ENCODE data around the gene DVL2. TPM values are rescaled to one million over a fixed set of nuclear protein-coding genes. Genes with fewer than 3 reads are reported as not detected.

The DVL2 gene
- total and polyA plus RNA-seq, 4 donors: 3.4 to 24.5 (median 11.3) TPM

- TF ChIP-seq ZBTB33 (IDR thresholded peaks at IDR 0.05) (no peak), SP1 (IDR thresholded peaks at IDR 0.05) (no peak), RXRA (IDR thresholded peaks at IDR 0.05) (no peak), ATF3 (IDR thresholded peaks at IDR 0.05) (no peak), FOXA2 (IDR thresholded peaks at IDR 0.05) (no peak), GABPA (IDR thresholded peaks at IDR 0.05 in 1 of 2, conservative IDR thresholded peaks at IDR 0.05 in 1 of 2) (no peak), TAF1 (conservative IDR thresholded peaks at IDR 0.05) (no peak)
Measured at GRCh38 chr17:7225711-7226331, 8.5 kb downstream of the DVL2 start (continued).

- Histone ChIP-seq H3K4me3 (ENCODE audit: low read depth in 1 of 3, low read length in 3 of 3) (no peak overlapping the region), H3K36me3 (ENCODE audit: control insufficient read depth in 4 of 4, insufficient read depth in 3 of 4, low read depth in 1 of 4, low read length in 3 of 4) (peaks cover 18 to 82% (median 42%) of the 10 kb centered on the region in 4 donors), H3K27ac (ENCODE audit: low read depth in 1 of 2, low read length in 2 of 2) (no peak overlapping the region), H3K9me3 (ENCODE audit: control insufficient read depth in 4 of 4, low read length in 3 of 4) (no peaks in the 10 kb centered on the region), H3K9ac (ENCODE audit: low read depth in 1 of 2, low read length in 2 of 2) (no peak overlapping the region), H3K4me1 (ENCODE audit: control insufficient read depth in 4 of 4, insufficient read depth in 4 of 4, low read length in 3 of 4) (peaks cover 5 to 41% (median 32%) of the 10 kb centered on the region in 4 donors), H3K27me3 (ENCODE audit: control insufficient read depth in 4 of 4, insufficient read depth in 4 of 4, low read length in 3 of 4) (no peaks in the 10 kb centered on the region)
- TF ChIP-seq GABPA (IDR thresholded peaks at IDR 0.05 in 1 of 2, conservative IDR thresholded peaks at IDR 0.05 in 1 of 2): no peak
- no peak for TF ChIP-seq TAF1 (conservative IDR thresholded peaks at IDR 0.05)
- no peak for TF ChIP-seq EGR1 (IDR thresholded peaks at IDR 0.05; ENCODE audit: low read depth in 2 of 2)
- TF ChIP-seq HNF4G (IDR thresholded peaks at IDR 0.05): no peak
- TF ChIP-seq YY1 (IDR thresholded peaks at IDR 0.05): no peak
- peak in 1 of 2 donors; percentile 23 for TF ChIP-seq RXRA (IDR thresholded peaks at IDR 0.05)
- no peak for TF ChIP-seq SP1 (IDR thresholded peaks at IDR 0.05)
- TF ChIP-seq FOXA2 (IDR thresholded peaks at IDR 0.05): no peak
- no peak for TF ChIP-seq MAX (IDR thresholded peaks at IDR 0.05)
- DNase-seq (ENCODE audit: low spot score): no peak
- WGBS: 61% methylated on average over 15 of the region's 15 CpGs
Measured at GRCh38 chr17:7224661-7225111, 9.6 kb downstream of the DVL2 start.

GRCh38 chr17:7224110-7224509, 10.2 kb downstream of the DVL2 start:
- 79% methylated on average over 10 of the region's 10 CpGs for WGBS
- Histone ChIP-seq H3K9ac (ENCODE audit: low read depth in 1 of 2, low read length in 2 of 2) (no peak overlapping the region), H3K27me3 (ENCODE audit: control insufficient read depth in 4 of 4, insufficient read depth in 4 of 4, low read length in 3 of 4) (no peaks in the 10 kb centered on the region)

More at GRCh38 chr17:7224110-7224509, 10.2 kb downstream of the DVL2 start:
- Histone ChIP-seq H3K27ac (ENCODE audit: low read depth in 1 of 2, low read length in 2 of 2) (no peak overlapping the region), H3K4me1 (ENCODE audit: control insufficient read depth in 4 of 4, insufficient read depth in 4 of 4, low read length in 3 of 4) (peaks cover 7 to 46% (median 37%) of the 10 kb centered on the region in 4 donors), H3K36me3 (ENCODE audit: control insufficient read depth in 4 of 4, insufficient read depth in 3 of 4, low read depth in 1 of 4, low read length in 3 of 4) (peaks cover 17 to 77% (median 40%) of the 10 kb centered on the region in 4 donors), H3K9me3 (ENCODE audit: control insufficient read depth in 4 of 4, low read length in 3 of 4) (no peaks in the 10 kb centered on the region), H3K4me3 (ENCODE audit: low read depth in 1 of 3, low read length in 3 of 3) (no peak overlapping the region)
- no peak for DNase-seq (ENCODE audit: low spot score)
- TF ChIP-seq RAD21 (IDR thresholded peaks at IDR 0.05) (no peak), TAF1 (conservative IDR thresholded peaks at IDR 0.05) (no peak), GABPA (IDR thresholded peaks at IDR 0.05 in 1 of 2, conservative IDR thresholded peaks at IDR 0.05 in 1 of 2) (no peak), EGR1 (IDR thresholded peaks at IDR 0.05; ENCODE audit: low read depth in 2 of 2) (no peak), HNF4G (IDR thresholded peaks at IDR 0.05) (no peak), YY1 (IDR thresholded peaks at IDR 0.05) (no peak), FOXA1 (IDR thresholded peaks at IDR 0.05) (no peak), ATF3 (IDR thresholded peaks at IDR 0.05) (no peak), NR2F2 (IDR thresholded peaks at IDR 0.05) (no peak), ZBTB33 (IDR thresholded peaks at IDR 0.05) (no peak), RXRA (IDR thresholded peaks at IDR 0.05) (no peak), MAX (IDR thresholded peaks at IDR 0.05) (no peak), REST (IDR thresholded peaks at IDR 0.05) (no peak), FOXA2 (IDR thresholded peaks at IDR 0.05) (no peak), SP1 (IDR thresholded peaks at IDR 0.05) (no peak)
